Upper lobe of right lung (tissue), 1 donor: ENCODE data around the gene ZNF91. TPM values are rescaled to one million over a fixed set of nuclear protein-coding genes. Genes with fewer than 3 reads are reported as not detected.
"Not testable (repeated sequence)": the region's sequence is repeated elsewhere in the genome, so short reads cannot be mapped to it uniquely, and the experiment has no call there.

Source experiments
- ATAC-seq: fragments of 200-7000 bp; cut with Tn5 transposase; one replicate; pipeline ENCODE4 v1.9.1; 2020; ENCODE audit warnings: mild to moderate bottlenecking, moderate library complexity
- DNase-seq: peaks from one replicate; pipeline ENCODE4 v3.0.0-alpha.2; 2020
- H3K27ac ChIP-seq: fragments of 200-600 bp; one replicate; pipeline ENCODE4 v1.8.0; 2022
- H3K27me3 ChIP-seq: fragments of 200-600 bp; one replicate; pipeline ENCODE4 v1.8.0; 2022; ENCODE audit warnings: mild to moderate bottlenecking
- H3K36me3 ChIP-seq: fragments of 200-600 bp; one replicate; pipeline ENCODE4 v1.8.0; 2022
- H3K4me1 ChIP-seq: fragments of 200-600 bp; one replicate; pipeline ENCODE4 v1.8.0; 2022
- H3K4me3 ChIP-seq: fragments of 200-600 bp; one replicate; pipeline ENCODE4 v1.8.0; 2022; ENCODE audit warnings: mild to moderate bottlenecking
- H3K9me3 ChIP-seq: fragments of 200-600 bp; one replicate; pipeline ENCODE4 v1.8.0; 2022
- CTCF ChIP-seq: fragments of 200-600 bp; IDR thresholded peaks from one replicate; pipeline ENCODE4 v1.8.0; 2022; ENCODE audit warnings: antibody characterized with exemption
- intact Hi-C: fragments of 100-400 bp; cut with DNase I; formaldehyde crosslinking; loops from one replicate; pipeline ENCODE4 v1.11.0; 2022
- total RNA-seq: library from RNA; stranded (reverse); fragmentation: NEBNext Ultra II Directional; extraction: Animal tissue kit (Norgen Biotek cat#: 25700); gene quantifications from one replicate; pipeline ENCODE4 v1.2.1, GENCODE V29; 2021
- donor health status: DM: no; HTN: yes; CAD: no; lungs with severe emphysema.

The ZNF91 gene
- total RNA-seq, 1 donor from 2014 or later, result 49.7 TPM

GRCh38 chr19:23377276-23377675, 18.0 kb downstream of the ZNF91 start:
- Histone ChIP-seq H3K36me3 (peaks cover 34% of the 10 kb centered on the region), H3K27me3 (no peaks in the 10 kb centered on the region), H3K9me3 (peaks cover 29% of the 10 kb centered on the region), H3K4me1 (no peaks in the 10 kb centered on the region), H3K27ac (no peak overlapping the region), H3K4me3 (no peak overlapping the region)
- DNase-seq (no peak), ATAC-seq (no peak)
- intact Hi-C loops, result no loop called here
- no peak for TF ChIP-seq CTCF

DNA sequence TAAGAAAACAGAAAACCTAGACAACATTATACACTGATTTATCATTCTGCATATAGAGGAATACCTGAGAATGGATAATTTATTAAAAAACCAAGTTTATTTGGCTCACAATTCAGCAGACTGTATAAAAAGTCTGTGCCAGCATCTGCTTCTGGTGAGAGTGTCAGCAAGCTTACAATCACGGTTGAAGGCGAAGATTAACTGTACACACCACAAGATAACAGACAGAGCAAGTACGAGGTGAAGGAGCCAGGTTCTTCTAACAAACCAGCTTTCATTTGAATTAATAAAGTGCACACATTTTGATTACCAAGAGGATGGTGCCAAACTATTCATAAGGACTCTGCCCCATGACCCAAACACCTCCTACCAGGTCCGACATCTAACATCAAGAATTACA, 28.8 kb downstream of the ZNF91 start:
- ATAC-seq (no peak), DNase-seq (no peak)
- H3K9me3 ChIP-seq, result peaks cover 74% of the 10 kb centered on the region
- H3K27ac ChIP-seq, result no peak overlapping the region
- H3K4me3 ChIP-seq, result no peak overlapping the region
- no peak for TF ChIP-seq CTCF
- H3K4me1 ChIP-seq, result no peaks in the 10 kb centered on the region
- intact Hi-C loops, result no loop called here
- no peaks in the 10 kb centered on the region for H3K27me3 ChIP-seq
- H3K36me3 ChIP-seq, result peaks cover 34% of the 10 kb centered on the region

- H3K27me3 ChIP-seq, intact Hi-C loops, H3K4me3 ChIP-seq, H3K27ac ChIP-seq, ATAC-seq, H3K4me1 ChIP-seq, DNase-seq: not testable (repeated sequence)
- Histone ChIP-seq H3K9me3 (peaks cover 74% of the 10 kb centered on the region), H3K36me3 (peaks cover 30% of the 10 kb centered on the region)
These were observed 29.2 kb downstream of the ZNF91 start for GRCh38 chr19:23366031-23366430.

GRCh38 chr19:23365222-23365621, 30.0 kb downstream of the ZNF91 start:
- H3K9me3 ChIP-seq, result peaks cover 75% of the 10 kb centered on the region
- H3K27me3 ChIP-seq, result no peaks in the 10 kb centered on the region
- no peak overlapping the region for H3K4me3 ChIP-seq
- H3K27ac ChIP-seq, result no peak overlapping the region
- no peak for DNase-seq
- no peak for TF ChIP-seq CTCF
- intact Hi-C loops, result no loop called here
- peaks cover 22% of the 10 kb centered on the region for H3K36me3 ChIP-seq
- ATAC-seq, result no peak
- no peaks in the 10 kb centered on the region for H3K4me1 ChIP-seq

GRCh38 chr19:23361843-23362242, 33.4 kb downstream of the ZNF91 start:
- H3K9me3 ChIP-seq, result peaks cover 93% of the 10 kb centered on the region
- intact Hi-C loops, ATAC-seq, H3K4me3 ChIP-seq, H3K4me1 ChIP-seq, DNase-seq, H3K27me3 ChIP-seq, H3K27ac ChIP-seq: not testable (repeated sequence)
- peaks cover 15% of the 10 kb centered on the region for H3K36me3 ChIP-seq

DNA sequence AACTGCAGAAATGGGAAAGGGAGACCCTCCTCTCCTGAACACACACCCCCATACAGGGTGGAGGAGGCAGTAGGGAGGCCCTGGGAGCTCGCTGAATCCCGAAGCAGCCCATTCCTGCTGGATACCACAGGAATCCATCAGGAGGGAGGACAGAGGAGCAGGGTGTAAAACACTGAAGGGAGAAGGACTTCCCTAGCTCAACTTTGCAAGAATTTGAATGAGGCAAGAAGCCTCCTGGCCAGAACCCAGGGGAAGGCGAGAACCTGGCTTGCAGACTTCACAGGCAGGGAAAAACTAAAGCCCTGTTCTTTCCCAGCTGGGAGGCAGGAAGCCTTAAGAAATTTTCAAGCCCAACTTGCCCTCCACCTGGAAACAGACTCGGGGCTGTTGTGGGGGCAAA, 43.5 kb downstream of the ZNF91 start:
- DNase-seq (no peak), ATAC-seq (no peak)
- Histone ChIP-seq H3K9me3 (peaks cover 94% of the 10 kb centered on the region), H3K4me1 (no peaks in the 10 kb centered on the region), H3K27me3 (no peaks in the 10 kb centered on the region), H3K27ac (no peak overlapping the region), H3K36me3 (no peaks in the 10 kb centered on the region), H3K4me3 (no peak overlapping the region)
- TF ChIP-seq CTCF, result no peak
- intact Hi-C loops, result no loop called here

GRCh38 chr19:23346696-23347095, 48.6 kb downstream of the ZNF91 start:
- H3K36me3 ChIP-seq, result peaks cover 3% of the 10 kb centered on the region

More at GRCh38 chr19:23346696-23347095, 48.6 kb downstream of the ZNF91 start:
- Histone ChIP-seq H3K27ac (no peak overlapping the region), H3K9me3 (peaks cover 91% of the 10 kb centered on the region), H3K27me3 (no peaks in the 10 kb centered on the region), H3K4me3 (no peak overlapping the region), H3K4me1 (no peaks in the 10 kb centered on the region)
- DNase-seq, result no peak
- no peak for ATAC-seq
- TF ChIP-seq CTCF, result no peak
- intact Hi-C loops, result no loop called here
